GM19455 (cell line): Measurements from ENCODE around the gene AFG1L.
"Not testable (repeated sequence)": the region's sequence is repeated elsewhere in the genome, so short reads cannot be mapped to it uniquely, and the experiment has no call there.

Experiments
- ATAC-seq: cut with Tn5 transposase; IDR thresholded peaks from one replicate; pipeline ENCODE4 v1.9.1; 2021; ENCODE audit not compliant: unreplicated experiment

Gene AFG1L

GRCh38 chr6:108507316-108507715 is 212.5 kb downstream of the AFG1L start:
- no peak for ATAC-seq

- ATAC-seq = no peak
Observed at GRCh38 chr6:108510461-108511319, 215.8 kb downstream of the AFG1L start.

- ATAC-seq = no peak
Observed at GRCh38 chr6:108518714-108519576, 224.1 kb downstream of the AFG1L start.

- ATAC-seq = no peak
Observed at GRCh38 chr6:108521616-108522107, 226.8 kb downstream of the AFG1L start.

- ATAC-seq = no peak
Observed at GRCh38 chr6:108523697-108524096, 228.8 kb downstream of the AFG1L start.

GRCh38 chr6:108524528-108525248 is 229.8 kb downstream of the AFG1L start:
- ATAC-seq = no peak

GRCh38 chr6:108526739-108527174 is 231.9 kb downstream of the AFG1L start:
- no peak for ATAC-seq

GRCh38 chr6:108528878-108529277 is 234.0 kb downstream of the AFG1L start:
- ATAC-seq = no peak

GRCh38 chr6:108531332-108531731 is 236.5 kb downstream of the AFG1L start:
- ATAC-seq = no peak

GRCh38 chr6:108535114-108535742 is 240.4 kb downstream of the AFG1L start:
- ATAC-seq = no peak

GRCh38 chr6:108535920-108536535 is 241.2 kb downstream of the AFG1L start:
- not testable (repeated sequence) for ATAC-seq

- ATAC-seq = no peak
Observed at GRCh38 chr6:108541843-108542759, 247.2 kb downstream of the AFG1L start.

- no peak for ATAC-seq
Observed at GRCh38 chr6:108543175-108543940, 248.5 kb downstream of the AFG1L start.

GRCh38 chr6:108544606-108545005 is 249.8 kb downstream of the AFG1L start:
- no peak for ATAC-seq

GRCh38 chr6:108546079-108547049 is 251.5 kb downstream of the AFG1L start:
- no peak for ATAC-seq

- ATAC-seq = no peak
Observed at GRCh38 chr6:108549241-108549640, 254.4 kb downstream of the AFG1L start.

- ATAC-seq = no peak
Observed at GRCh38 chr6:108549741-108550140, 254.9 kb downstream of the AFG1L start.
